ENCODE data around the gene MIF4GD. TPM values are rescaled to one million over a fixed set of nuclear protein-coding genes. Genes with fewer than 3 reads are reported as not detected.

The MIF4GD gene
- total RNA-seq, 1 donor from 2014 or later = 26.5 TPM

DNA sequence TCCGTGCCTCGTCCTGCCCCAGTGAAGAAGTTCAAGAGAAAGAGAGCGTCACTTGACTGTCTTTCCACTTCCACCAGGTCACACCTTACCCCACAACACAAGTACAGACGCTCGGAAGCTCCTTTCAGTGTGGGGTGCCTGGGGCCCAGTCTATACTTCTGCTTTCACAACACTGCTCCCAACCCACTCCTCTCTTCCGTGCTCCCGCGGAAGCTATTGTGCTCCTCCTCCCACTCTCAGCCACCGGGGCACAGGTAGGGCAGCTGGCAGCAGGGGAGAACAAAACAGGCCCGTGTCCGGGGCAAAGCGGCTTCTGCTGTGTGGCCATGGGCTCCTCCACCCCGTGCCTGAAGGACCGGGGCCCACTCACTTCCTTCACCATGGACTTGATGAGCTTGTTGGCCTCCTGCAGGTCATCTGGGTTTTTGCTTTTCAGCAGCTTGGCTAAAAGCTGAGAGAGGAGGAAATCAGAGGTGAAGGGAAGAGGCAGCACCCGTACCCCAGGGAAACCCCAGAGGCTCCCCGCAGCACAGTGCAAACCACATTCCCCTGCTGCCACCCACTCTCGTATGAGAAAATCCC, 28.5 kb downstream of the MIF4GD start:
- no peak for DNase-seq (ENCODE audit: low read depth)
- H3K4me3 ChIP-seq (ENCODE audit: low read depth, low read length) = no peak overlapping the region

DNA sequence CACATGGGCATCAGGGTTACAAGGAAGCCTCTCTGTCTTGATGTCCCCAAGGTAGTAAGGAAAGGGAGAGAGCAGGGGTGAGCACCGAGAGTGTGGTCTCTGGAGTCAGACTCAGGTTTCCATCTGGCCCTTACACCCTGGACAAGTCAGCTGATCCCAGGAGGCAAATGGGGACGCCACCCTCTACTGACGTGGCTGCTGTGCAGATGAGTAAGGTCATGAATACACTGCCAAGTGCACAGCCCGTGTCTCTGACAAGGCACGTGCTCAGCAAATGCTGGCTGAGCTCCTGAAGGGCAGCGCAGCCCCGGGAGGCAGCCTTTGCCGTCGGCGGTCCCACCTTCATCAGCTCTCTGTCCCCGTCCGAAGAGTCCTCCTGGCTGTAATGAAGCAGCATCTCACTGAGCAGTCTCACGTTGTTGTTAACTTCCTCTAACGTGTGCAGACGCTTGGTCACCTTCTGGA, 29.0 kb downstream of the MIF4GD start:
- DNase-seq (ENCODE audit: low read depth) = no peak
- TF ChIP-seq, protein P1, sequence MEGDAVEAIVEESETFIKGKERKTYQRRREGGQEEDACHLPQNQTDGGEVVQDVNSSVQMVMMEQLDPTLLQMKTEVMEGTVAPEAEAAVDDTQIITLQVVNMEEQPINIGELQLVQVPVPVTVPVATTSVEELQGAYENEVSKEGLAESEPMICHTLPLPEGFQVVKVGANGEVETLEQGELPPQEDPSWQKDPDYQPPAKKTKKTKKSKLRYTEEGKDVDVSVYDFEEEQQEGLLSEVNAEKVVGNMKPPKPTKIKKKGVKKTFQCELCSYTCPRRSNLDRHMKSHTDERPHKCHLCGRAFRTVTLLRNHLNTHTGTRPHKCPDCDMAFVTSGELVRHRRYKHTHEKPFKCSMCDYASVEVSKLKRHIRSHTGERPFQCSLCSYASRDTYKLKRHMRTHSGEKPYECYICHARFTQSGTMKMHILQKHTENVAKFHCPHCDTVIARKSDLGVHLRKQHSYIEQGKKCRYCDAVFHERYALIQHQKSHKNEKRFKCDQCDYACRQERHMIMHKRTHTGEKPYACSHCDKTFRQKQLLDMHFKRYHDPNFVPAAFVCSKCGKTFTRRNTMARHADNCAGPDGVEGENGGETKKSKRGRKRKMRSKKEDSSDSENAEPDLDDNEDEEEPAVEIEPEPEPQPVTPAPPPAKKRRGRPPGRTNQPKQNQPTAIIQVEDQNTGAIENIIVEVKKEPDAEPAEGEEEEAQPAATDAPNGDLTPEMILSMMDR (conservative IDR thresholded peaks at IDR 0.05; ENCODE audit: low read depth, low read length) = no peak
- no peak overlapping the region for H3K4me3 ChIP-seq (ENCODE audit: low read depth, low read length)

More for the DNA sequence above, 28.5 kb downstream of the MIF4GD start:
- TF ChIP-seq, protein P1 (conservative IDR thresholded peaks at IDR 0.05; ENCODE audit: low read depth, low read length) = no peak

DNA sequence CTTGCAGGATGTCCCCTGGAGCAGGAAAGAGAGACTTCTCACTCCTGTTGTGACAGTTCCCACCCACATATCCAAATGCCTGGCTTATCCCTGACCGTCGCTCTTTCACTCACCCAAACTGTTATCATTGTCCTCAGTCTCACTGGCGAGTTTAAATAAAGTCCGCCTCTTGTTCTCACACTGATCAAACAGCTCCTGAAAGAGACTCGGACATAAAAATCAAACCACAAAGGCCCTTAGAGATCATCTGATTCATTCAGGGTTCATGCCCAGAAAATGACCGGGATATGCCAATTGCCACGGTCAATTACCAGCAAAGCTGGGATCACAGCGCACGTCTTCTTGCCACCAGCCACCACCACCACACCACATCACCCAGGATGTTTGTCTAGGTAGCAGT, 29.5 kb downstream of the MIF4GD start:
- no peak for DNase-seq (ENCODE audit: low read depth)

DNA sequence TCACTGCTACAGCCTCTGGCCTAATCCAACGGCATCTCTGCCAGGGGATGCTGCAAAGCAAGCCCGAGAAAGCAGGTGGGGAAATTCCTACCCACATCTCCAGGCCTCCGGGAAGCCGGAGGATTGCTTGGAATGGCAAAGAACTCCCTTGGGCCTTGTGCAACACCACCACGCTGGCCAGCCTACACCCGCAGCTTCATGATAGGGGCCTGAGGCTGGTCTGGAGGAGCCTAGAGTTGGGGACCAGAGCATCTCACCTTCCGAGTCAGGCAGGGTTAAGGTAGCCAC, 29.9 kb downstream of the MIF4GD start:
- DNase-seq (ENCODE audit: low read depth) = no peak
- H3K4me3 ChIP-seq (ENCODE audit: low read depth, low read length) = no peak overlapping the region
- TF ChIP-seq, protein P1 (conservative IDR thresholded peaks at IDR 0.05; ENCODE audit: low read depth, low read length) = no peak

More for the DNA sequence above, 29.5 kb downstream of the MIF4GD start:
- no peak overlapping the region for H3K4me3 ChIP-seq (ENCODE audit: low read depth, low read length)
- TF ChIP-seq, protein P1 (conservative IDR thresholded peaks at IDR 0.05; ENCODE audit: low read depth, low read length) = no peak

DNA sequence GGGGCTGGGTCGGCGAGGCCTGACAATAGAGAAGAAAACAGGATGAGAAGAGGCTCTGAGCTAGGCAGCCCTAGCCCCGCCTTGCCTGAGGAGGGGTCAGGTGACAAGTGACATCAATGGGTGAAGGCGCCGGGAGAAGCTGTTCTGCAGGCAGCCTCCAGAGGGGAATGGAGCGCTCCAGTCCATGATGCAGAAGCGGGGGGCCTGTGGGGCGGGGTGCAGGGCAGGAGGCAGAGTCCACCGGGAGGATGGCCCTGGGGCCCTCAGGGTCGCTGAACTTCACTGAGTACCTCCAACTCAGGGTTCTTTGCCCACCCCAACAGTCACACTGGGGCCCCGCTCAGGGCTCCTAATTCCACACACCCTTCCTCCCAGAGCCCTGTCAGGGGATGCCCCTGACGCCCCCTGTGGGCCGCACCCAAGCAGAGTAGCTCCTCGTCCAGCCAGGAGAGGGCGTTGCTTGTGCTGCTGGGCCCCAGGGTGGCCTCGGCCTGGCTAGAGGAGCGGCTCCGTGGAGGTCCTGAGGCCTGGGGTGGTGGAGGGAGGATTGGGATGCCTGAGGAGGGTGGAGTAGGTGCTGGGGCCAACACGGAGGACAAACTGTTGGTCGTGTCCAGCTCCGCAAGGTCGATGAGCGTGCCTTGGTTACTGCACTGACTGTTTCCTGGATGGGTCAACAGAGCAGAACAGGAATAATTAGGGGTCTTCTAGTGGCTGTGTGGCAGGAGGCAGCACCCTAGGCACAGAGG, 30.5 kb downstream of the MIF4GD start:
- TF ChIP-seq, protein P1 (conservative IDR thresholded peaks at IDR 0.05; ENCODE audit: low read depth, low read length) = peak; percentile 74
- no peak for DNase-seq (ENCODE audit: low read depth)
- no peak overlapping the region for H3K4me3 ChIP-seq (ENCODE audit: low read depth, low read length)

DNA sequence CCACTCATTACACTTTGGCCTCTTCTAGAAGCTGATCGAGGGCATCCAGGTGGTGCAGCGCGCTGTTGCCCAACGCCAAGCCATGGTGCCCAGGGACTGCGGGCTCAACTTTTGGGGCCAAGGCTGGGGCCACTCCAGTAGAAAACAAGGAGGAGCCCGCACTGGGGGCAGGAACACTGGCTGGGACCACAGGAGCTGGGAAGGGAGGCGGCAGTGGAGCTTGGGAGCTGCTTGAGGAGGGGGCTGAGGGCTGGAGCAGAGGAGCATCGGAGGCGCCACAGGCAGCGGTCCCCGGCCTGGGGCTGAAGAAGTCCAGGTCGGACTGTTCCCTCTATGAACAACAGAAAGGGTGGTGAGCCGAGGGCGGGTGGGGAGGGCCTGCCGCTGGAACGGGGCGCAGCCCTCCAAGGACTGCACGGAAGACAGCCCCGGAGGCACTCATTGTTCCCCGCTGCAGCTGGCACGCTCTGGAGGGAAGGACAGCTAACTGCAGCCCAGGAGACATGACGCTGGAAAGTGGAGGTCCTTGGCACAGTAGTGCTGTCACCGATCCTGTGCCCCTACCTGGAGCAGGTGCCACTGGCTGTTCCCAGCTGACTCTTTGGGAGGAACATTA, 31.1 kb downstream of the MIF4GD start:
- TF ChIP-seq, protein P1 (conservative IDR thresholded peaks at IDR 0.05; ENCODE audit: low read depth, low read length) = no peak

More for the DNA sequence above, 31.1 kb downstream of the MIF4GD start:
- H3K4me3 ChIP-seq (ENCODE audit: low read depth, low read length) = no peak overlapping the region
- no peak for DNase-seq (ENCODE audit: low read depth)
